Measurements from ENCODE around the gene ARL6.

DNA sequence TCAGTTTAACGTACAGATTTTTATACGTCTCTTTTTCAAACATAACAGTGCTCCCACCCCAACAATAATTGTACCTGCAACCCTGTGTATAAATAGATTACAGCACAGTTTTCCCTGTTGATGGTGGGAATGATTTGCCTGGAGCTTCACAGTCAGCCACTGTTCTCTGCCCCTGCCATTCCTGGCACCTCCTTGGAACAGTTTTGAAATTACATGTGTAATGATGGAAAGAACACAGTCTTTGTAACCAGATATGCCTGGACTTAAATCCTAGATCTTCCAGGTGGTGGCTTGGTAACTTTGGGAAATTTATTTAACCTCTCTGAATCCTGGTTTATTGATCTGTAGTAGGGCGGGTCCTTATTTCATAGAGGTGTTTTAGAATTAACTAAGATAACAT lies 84.2 kb downstream of the ARL6 start:
- no peak for TF ChIP-seq EZH2 (IDR thresholded peaks at IDR 0.05)
- no peak for TF ChIP-seq FOXP2 (optimal IDR thresholded peaks at IDR 0.05; ENCODE audit: control extremely low read depth, extremely low read length, insufficient read depth)
